Dermis microvascular lymphatic vessel endothelial cell (primary cell): Measurements from ENCODE around the gene NCOR1. TPM values are rescaled to one million over a fixed set of nuclear protein-coding genes. Genes with fewer than 3 reads are reported as not detected.
"Not testable (repeated sequence)": the region's sequence is repeated elsewhere in the genome, so short reads cannot be mapped to it uniquely, and the experiment has no call there.

Experiments
- DNase-seq, 2 donors: peaks; one replicate each; pipeline versions ENCODE4 v3.0.0 to v3.0.0-alpha.2; 2010; ENCODE audit warnings: low read depth in 2 of 2
- total RNA-seq: library from RNA; depleted of rRNA; stranded (reverse); fragments of >200 nt; gene quantifications from 2 replicates; pipeline ENCODE4 v1.2.1, GENCODE V29; 2014

Gene NCOR1
- total RNA-seq, 1 donor from 2014 or later = 67.4 TPM

DNA sequence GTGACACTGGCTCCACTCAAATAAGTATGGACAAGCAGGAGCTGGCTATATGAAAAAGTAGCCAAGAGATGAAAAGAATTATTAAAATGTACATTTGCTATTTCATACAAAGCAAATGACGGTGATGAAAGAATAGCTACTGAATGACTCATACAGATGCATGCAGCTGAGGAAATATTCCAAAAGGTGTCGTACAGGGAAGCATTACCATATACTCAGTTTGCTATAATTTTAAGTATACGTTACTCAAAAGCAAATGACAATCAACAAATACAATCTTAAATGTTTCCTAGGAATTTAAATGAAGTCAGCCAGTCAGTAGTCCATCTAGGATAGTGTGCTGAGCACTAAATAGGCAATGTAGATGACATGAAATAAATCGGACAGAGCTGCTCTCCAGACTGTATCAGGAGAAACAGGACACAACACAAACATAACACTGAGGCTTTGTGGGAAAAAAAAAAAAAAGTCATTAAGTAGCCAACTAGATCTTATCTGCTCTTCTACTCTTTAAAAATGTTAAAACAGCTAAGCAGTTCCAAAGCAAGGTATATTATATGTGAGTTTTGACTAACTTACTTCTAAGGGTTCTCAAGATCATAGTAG is 65.0 kb downstream of the NCOR1 start:
- DNase-seq = peak; percentile 42 to 77

DNA sequence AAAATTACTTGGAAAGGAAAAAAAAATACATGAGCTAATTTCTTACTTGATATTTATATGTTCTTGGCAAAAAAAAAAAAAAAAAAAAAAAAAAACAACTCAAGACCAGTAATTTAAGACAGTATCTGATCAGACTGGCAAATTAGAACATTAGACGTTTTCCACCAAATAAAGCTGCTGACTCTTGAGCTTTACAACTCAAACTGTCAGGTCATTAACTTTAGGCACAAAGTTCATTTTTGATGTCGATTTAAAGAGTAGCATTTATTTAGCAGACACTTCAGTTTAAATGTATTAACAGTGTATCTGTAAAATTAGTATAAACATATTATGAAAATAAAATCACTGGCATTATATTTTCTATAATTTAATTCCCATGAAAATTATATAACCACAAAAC is 66.7 kb downstream of the NCOR1 start:
- no peak for DNase-seq

DNA sequence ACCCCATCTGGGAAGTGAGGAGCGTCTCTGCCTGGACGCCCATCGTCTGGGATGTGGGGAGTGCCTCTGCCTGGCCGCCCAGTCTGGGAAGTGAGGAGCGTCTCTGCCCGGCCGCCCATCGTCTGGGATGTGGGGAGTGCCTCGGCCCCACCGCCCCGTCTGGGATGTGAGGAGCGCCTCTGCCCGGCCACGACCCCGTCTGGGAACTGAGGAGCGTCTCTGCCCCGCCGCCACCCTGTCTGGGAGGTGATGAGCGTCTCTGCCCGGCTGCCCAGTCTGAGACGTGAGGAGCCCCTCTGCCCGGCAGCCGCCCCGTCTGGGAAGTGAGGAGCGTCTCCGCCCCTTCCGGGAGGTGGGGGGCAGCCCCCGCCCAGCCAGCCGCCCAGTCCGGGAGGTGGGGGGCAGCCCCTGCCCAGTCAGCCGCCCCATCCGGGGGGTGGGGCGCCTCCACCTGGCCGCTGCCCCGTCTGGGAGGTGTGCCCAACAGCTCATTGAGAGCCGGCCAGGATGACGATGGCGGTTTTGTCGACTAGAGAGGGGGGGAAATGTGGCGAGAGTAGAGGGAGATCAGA is 69.9 kb downstream of the NCOR1 start:
- DNase-seq = not testable (repeated sequence)

- no peak for DNase-seq
Observed at GRCh38 chr17:16141685-16142084, 73.6 kb downstream of the NCOR1 start.

DNA sequence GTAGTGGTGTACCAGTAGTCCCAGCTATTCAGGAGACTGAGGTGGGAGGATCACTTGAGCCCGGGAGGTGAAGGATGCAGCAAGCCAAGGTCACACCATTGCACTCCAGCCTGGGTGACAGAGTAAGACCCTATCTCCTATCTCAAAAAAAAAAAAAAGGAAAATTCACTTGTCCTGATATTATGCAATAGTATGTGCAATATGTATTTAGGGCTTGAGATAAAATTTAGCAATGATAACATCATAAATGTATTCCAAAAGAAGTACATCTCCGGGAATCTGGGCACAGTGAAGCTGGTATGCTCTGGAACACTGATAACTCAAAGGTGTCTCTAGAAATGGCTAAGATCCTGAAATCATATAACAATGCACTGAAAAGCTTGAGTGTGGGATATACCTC is 74.5 kb downstream of the NCOR1 start:
- no peak for DNase-seq

GRCh38 chr17:16135461-16135860 is 79.9 kb downstream of the NCOR1 start:
- no peak for DNase-seq

GRCh38 chr17:16131593-16131992 is 83.7 kb downstream of the NCOR1 start:
- DNase-seq = no peak

DNA sequence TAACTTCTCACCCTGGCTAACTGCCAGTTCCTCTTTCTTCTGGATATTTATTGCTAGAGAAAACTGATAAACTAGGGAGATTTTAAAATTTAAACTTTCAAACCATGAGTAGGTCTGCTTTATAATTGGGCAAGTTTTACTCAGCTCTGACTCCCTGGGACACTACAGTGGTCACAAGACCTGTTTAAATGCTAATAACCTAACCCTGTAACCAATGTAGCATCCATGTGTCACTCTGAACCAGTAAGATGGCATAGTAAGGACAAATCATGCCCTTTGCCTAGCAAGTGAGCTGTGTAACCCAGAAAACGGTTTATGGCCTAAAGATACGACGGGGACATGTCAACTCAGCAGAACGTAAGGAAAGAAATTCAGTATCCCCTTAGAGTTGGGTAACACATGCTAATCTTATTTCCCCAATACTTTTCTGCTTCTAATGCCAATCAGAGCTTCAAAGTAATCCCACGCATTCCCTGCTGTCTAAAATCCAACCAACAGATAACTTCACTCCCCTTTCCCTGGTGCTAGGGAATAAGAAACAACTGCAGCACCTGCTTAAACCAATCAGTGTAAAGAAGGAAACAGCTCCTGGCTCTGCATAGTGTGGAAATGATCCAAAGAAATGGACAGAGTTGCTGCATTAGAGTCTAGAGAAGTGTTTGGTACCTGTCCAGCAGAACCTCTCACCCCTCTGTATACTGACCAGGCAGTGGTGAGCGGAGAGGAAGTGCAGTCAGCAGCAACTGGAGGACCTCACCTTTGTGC is 85.7 kb downstream of the NCOR1 start:
- no peak for DNase-seq

DNA sequence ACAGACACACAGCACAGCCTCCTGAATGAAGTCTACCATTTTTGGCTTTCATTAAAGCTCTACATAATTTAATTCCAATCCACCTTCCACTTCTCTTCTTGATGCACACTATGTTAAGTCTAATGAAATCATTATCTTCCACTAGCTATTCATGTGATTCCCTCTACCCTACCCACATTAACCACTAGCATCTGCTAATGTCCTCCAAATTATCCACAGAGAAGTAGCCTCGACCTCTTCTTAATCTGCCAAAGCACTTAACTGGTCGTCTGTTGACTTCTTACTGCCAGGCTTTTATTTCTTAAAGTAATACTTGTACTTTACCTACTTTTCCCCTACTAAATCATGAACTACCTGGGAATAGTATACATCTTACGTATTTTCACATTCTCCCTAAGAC is 91.8 kb downstream of the NCOR1 start:
- DNase-seq = no peak

- no peak for DNase-seq
Observed at GRCh38 chr17:16122697-16123434, 92.5 kb downstream of the NCOR1 start.

DNA sequence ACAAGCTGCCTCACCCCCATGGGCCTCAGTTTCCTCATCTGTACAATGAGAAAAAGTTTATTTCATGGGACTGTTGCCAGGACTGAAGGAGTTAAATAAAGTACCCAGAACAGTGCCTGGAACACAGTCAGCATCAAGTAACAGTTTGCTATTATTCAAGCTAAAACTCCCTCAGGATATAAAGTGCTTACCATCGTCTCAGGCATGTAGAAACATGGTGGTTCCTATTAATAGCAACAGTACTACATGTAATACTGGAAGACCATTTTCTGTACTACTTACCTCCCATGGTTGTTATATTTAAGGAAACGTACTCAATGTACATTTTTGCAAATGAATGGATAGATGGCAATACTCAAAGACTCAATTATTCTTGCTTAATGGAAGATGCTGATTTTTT is 93.4 kb downstream of the NCOR1 start:
- no peak for DNase-seq

- DNase-seq = no peak
Observed at GRCh38 chr17:16120937-16121336, 94.4 kb downstream of the NCOR1 start.

DNA sequence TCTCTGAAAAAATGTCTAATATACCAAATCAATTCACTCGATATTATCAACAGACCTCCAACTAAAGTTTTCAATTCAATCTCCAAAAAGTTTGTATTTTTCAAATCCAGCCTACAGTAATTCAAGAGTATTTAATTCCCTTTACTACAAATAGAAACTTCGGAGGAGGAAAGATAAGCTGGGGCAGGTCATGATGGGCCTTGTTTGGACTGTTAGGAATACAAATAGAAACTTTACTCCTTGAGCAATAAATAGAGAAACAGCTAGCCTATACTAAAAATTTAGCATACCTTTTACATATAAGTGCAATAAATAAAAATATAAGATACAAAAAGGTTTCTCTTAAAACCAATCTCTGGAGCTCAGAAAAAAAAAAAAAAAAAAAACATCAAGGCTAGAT is 98.2 kb downstream of the NCOR1 start:
- DNase-seq = no peak

DNA sequence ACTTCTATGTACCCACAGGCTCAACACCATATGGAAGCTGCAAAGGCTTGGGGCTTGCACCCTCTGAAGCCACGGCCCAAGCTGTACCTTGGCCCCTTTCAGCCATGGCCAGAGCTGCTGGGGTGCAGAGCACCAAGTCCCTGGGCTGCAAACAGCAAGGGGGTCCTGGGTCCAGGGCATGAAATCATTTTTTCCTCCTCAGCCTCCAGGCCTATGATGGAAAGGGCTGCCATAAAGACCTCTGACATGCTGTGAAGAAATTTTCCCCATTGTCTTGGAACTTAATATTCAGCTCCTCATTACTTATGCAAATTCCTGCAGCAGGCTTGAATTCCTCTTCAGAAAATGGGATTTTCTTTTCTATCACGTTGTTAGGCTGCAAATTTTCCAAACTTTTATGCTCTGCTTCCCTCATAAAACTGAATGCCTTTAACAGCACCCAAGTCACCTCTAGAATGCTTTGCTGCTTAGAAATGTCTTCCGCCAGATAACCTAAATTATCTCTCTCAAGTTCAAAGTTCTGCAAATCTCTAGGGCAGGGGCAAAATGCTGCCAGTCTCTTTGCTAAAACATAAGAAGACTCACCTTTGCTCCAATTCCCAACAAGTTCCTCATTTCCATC is 100.1 kb downstream of the NCOR1 start:
- DNase-seq = not testable (repeated sequence)

GRCh38 chr17:16108871-16109270 is 106.5 kb downstream of the NCOR1 start:
- no peak for DNase-seq

DNA sequence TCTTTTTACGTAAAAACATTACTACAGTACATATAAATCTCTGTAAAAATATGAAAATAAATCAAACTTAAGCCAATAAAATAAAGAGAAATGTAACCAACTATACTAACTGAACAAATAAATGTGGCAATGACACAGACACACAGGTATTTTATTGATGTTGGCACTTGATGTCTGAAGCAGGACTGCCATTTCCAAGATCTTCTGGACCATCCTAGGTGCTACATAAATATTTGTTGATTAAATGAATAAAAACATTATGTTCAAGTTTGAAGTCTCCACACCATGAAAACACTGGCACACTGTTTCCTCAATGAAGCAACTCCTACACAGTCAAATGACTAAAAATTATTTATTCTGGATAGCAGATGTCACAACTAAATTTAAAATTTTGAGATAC is 106.9 kb downstream of the NCOR1 start:
- DNase-seq = no peak

- no peak for DNase-seq
Observed at GRCh38 chr17:16107165-16107770, 108.1 kb downstream of the NCOR1 start.

GRCh38 chr17:16106161-16106891 is 109.0 kb downstream of the NCOR1 start:
- DNase-seq = peak; percentile 53 to 81

DNA sequence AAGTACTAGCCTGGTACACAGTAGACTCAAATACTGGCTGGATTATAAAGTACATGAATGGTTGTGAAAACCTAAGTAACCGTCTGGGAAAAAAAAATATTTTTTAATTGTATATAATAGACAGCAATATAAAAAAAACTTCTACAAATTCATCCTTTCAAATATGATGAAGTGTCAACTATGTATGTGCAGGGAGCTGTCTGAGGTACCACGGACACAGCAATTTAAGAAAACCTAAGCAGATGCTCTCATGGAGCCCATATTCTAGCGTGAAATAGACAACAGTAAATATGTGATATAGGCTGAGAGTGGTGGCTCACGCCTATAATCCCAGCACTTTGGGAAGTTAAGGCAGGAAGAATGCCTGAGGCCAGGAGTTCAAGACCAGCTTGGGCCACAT is 111.1 kb downstream of the NCOR1 start:
- DNase-seq = no peak

- DNase-seq = no peak
Observed at GRCh38 chr17:16101440-16101839, 113.9 kb downstream of the NCOR1 start.
